NK-92 treated with Interleukin-12 subunit alpha and Interleukin-12 subunit beta, amount 100 ng/mL, for 24 hours (cell line): ENCODE results near the gene TMPRSS2.

Experiments used
- DNase-seq: peaks from one replicate; lab custom pipeline; 2025; lab: John Stamatoyannopoulos, UW

TMPRSS2 gene

GRCh38 chr21:41447356-41447755 is 60.6 kb downstream of the TMPRSS2 start:
- no peak for DNase-seq

GRCh38 chr21:41446586-41446985 is 61.4 kb downstream of the TMPRSS2 start:
- no peak for DNase-seq

GRCh38 chr21:41445465-41445862 is 62.5 kb downstream of the TMPRSS2 start:
- DNase-seq, result no peak

GRCh38 chr21:41444703-41445464 is 63.1 kb downstream of the TMPRSS2 start:
- DNase-seq, result no peak

- no peak for DNase-seq
Measured at GRCh38 chr21:41443562-41443961, 64.4 kb downstream of the TMPRSS2 start.

- no peak for DNase-seq
Measured at GRCh38 chr21:41442481-41443186, 65.3 kb downstream of the TMPRSS2 start.

- DNase-seq, result no peak
Measured at GRCh38 chr21:41441546-41441945, 66.4 kb downstream of the TMPRSS2 start.

GRCh38 chr21:41439248-41439647 is 68.7 kb downstream of the TMPRSS2 start:
- DNase-seq, result no peak

GRCh38 chr21:41438425-41439113 is 69.4 kb downstream of the TMPRSS2 start:
- DNase-seq, result no peak

GRCh38 chr21:41437729-41438128 is 70.2 kb downstream of the TMPRSS2 start:
- no peak for DNase-seq

GRCh38 chr21:41435706-41436105 is 72.3 kb downstream of the TMPRSS2 start:
- no peak for DNase-seq

- DNase-seq, result no peak
Measured at GRCh38 chr21:41433566-41433965, 74.4 kb downstream of the TMPRSS2 start.

GRCh38 chr21:41432562-41433460 is 75.1 kb downstream of the TMPRSS2 start:
- no peak for DNase-seq

GRCh38 chr21:41431788-41432548 is 76.0 kb downstream of the TMPRSS2 start:
- no peak for DNase-seq

GRCh38 chr21:41429925-41430491 is 78.0 kb downstream of the TMPRSS2 start:
- no peak for DNase-seq

- DNase-seq, result no peak
Measured at GRCh38 chr21:41429305-41429704, 78.7 kb downstream of the TMPRSS2 start.

GRCh38 chr21:41428847-41429246 is 79.1 kb downstream of the TMPRSS2 start:
- DNase-seq, result no peak

- no peak for DNase-seq
Measured at GRCh38 chr21:41428311-41428710, 79.6 kb downstream of the TMPRSS2 start.

- DNase-seq, result no peak
Measured at GRCh38 chr21:41427556-41427955, 80.4 kb downstream of the TMPRSS2 start.

- no peak for DNase-seq
Measured at GRCh38 chr21:41426676-41427404, 81.1 kb downstream of the TMPRSS2 start.
